ENCODE data around the gene WNT7A.

WNT7A gene

DNA sequence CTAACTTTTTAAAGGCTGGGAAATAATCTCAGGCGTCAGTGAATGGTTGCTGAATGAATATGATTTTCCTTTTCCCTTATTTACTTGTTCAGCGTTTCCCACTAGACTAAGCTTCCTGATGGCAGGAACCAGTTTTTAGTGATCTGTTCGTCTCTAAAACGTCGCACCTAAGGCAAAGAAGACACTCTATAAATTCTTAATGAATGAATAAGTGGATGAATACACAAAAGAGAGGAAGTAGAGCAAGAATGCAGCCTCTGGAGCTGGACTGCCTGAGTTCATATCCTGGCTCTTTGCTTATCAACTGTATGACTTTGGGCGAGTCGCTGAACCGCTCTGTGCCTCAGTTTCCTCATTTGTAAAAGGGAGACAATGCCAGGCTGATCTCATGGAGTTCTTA is 38.7 kb downstream of the WNT7A start:
- DNase-seq (ENCODE audit: low read depth) = no peak
- H3K4me3 ChIP-seq (replicated peaks; ENCODE audit: low read depth, low read length) = no peak overlapping the region
- TF ChIP-seq CTCF (IDR thresholded peaks at IDR 0.05; ENCODE audit: low read length, missing control alignments) = no peak

DNA sequence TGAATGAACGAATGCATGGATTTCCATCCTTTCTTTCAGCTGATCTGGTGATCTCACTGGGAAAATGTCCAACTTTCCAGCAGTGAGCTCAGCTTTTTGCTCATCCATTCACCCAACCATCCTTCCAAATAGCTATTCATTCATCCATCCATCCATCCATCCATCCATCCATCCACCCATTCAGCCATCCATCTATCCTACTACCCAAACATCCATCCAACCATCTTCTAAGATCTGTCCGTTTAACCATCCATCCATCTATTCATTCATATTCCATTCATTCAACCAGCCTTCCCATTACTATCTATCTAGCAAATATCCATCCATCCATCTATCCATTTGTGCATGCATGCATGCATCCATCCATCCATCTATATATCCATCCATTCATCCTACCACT is 39.4 kb downstream of the WNT7A start:
- no peak for TF ChIP-seq CTCF (IDR thresholded peaks at IDR 0.05; ENCODE audit: low read length, missing control alignments)
- DNase-seq (ENCODE audit: low read depth) = no peak
- H3K4me3 ChIP-seq (replicated peaks; ENCODE audit: low read depth, low read length) = no peak overlapping the region

DNA sequence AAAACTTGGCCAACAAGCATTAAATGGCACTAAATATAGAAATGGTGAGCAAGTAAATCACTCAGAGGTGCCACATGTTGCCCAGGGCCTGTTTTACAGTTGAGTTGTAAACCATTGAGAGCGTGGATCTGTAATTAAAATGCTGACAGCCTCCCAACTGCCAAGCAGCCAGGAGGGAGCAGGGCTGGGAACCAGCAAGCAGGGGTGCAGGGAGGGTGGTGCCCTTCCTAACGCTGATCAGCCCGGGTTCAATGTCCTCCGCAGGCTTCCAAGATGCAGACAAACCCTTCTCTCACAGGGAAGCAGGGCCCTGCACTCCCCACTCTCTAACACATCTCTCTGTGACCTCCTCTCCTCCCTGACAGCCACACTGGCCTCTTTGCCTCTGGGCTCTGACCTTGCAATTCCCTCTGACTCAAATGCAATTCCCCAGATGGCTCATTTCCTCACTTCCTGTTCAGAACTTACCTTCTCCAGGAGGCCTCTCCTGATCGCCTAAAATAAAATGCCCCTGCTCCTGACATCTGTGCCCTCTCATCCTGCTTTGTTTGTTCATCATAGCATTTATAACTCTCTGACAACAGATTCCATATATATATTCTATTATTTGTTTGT is 40.0 kb downstream of the WNT7A start:
- H3K4me3 ChIP-seq (replicated peaks; ENCODE audit: low read depth, low read length) = no peak overlapping the region
- no peak for TF ChIP-seq CTCF (IDR thresholded peaks at IDR 0.05; ENCODE audit: low read length, missing control alignments)
- no peak for DNase-seq (ENCODE audit: low read depth)

DNA sequence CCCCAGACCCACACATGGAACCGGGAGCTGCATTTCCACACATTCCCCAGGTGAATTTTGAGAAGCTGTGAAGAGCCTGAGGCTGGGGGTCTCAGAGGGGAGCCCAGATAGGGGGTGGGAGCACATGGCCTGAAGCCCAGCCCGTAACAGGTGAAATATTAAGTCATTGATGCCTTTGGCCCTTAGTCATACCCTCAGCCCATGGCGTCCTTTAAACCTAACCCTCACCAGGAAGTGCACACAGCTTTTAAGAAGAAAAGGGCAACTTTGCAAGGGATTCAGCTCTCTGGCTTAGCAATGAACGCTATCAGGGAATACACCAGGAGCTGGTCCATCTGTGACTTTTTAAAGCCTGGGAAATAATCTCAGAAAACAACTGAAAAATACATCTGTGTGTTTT is 40.6 kb downstream of the WNT7A start:
- no peak for TF ChIP-seq CTCF (IDR thresholded peaks at IDR 0.05; ENCODE audit: low read length, missing control alignments)
- H3K4me3 ChIP-seq (replicated peaks; ENCODE audit: low read depth, low read length) = no peak overlapping the region
- no peak for DNase-seq (ENCODE audit: low read depth)

DNA sequence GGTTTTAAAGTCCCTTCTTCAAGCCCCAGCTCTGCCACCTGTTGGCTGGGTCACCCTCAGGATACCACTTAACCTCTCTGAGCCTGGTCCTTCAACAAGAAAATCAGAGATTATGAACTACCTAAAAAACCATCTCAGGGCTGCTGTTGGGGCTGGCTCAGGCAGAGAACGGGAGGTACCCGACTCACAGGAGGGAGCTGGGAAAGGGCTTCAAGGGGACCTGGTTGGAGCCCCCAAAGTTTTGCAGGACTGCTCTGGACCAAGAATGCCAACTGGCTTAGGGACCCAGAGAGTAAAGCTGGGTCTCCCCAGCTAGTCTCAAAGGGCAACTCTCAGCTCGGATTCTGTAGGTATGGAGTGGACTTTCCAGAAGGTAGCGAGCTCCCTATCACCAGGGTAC is 41.5 kb downstream of the WNT7A start:
- TF ChIP-seq CTCF (IDR thresholded peaks at IDR 0.05; ENCODE audit: low read length, missing control alignments) = no peak
- DNase-seq (ENCODE audit: low read depth) = no peak

GRCh38 chr3:13837751-13838150 is 42.1 kb downstream of the WNT7A start:
- no peak for TF ChIP-seq CTCF (IDR thresholded peaks at IDR 0.05; ENCODE audit: low read length, missing control alignments)
- H3K4me3 ChIP-seq (replicated peaks; ENCODE audit: low read depth, low read length) = no peak overlapping the region
- no peak for DNase-seq (ENCODE audit: low read depth)

More for the DNA sequence above, 41.5 kb downstream of the WNT7A start:
- no peak overlapping the region for H3K4me3 ChIP-seq (replicated peaks; ENCODE audit: low read depth, low read length)
